Measurements from ENCODE around the gene FNDC7. TPM values are rescaled to one million over a fixed set of nuclear protein-coding genes. Genes with fewer than 3 reads are reported as not detected.

FNDC7 gene
- total RNA-seq, 1 experiment from 2014 or later = 0.05 TPM

- Histone ChIP-seq H3K36me3 (ENCODE audit: control insufficient read depth, insufficient read depth, low read length) (peaks cover 2% of the 10 kb centered on the region; the same call in 1 of the 2 replicates), H3K4me3 (ENCODE audit: low read depth in 2 of 2, low read length in 2 of 2) (no peak overlapping the region), H3K27me3 (ENCODE audit: control insufficient read depth, insufficient read depth, low read length) (no peaks in the 10 kb centered on the region), H3K27ac (ENCODE audit: low read length) (no peak overlapping the region), H3K4me1 (ENCODE audit: control insufficient read depth, insufficient read depth, low read length) (no peaks in the 10 kb centered on the region), H3K9me3 (ENCODE audit: control insufficient read depth, insufficient read depth, low read depth, low read length) (no peaks in the 10 kb centered on the region)
- ChIA-PET CTCF (no interaction called here), POLR2A (no interaction called here)
- TF ChIP-seq POLR2AphosphoS5 (IDR thresholded peaks at IDR 0.05; ENCODE audit: low read depth, low read length) (no peak), TCF7L2 (IDR thresholded peaks at IDR 0.05; ENCODE audit: low read depth, low read length) (no peak), SIN3A (IDR thresholded peaks at IDR 0.05; ENCODE audit: borderline replicate concordance, insufficient read depth, low read depth, low read length) (no peak), CTCF (IDR thresholded peaks at IDR 0.05) (no peak), REST (IDR thresholded peaks at IDR 0.05; ENCODE audit: insufficient read depth in 1 of 2, low read depth in 2 of 2, low read length in 1 of 2) (no peak)
- BruUV-seq (replicated peaks) = no TSS peak
- DNase-seq (ENCODE audit: low read depth, low spot score) (no peak), ATAC-seq (no peak)
- intact Hi-C loops (cut with micrococcal nuclease; ENCODE audit: unreplicated experiment) = no loop called here
- in situ Hi-C loops (cut with HindIII; ENCODE audit: low pct_unique_long_range_greater_than_20kb, low sequenced_read_pairs) = no loop called here
Measured at GRCh38 chr1:108706643-108707042, 6.1 kb upstream of the FNDC7 start.

GRCh38 chr1:108708691-108709660 is 3.7 kb upstream of the FNDC7 start:
- BruUV-seq (replicated peaks) = no TSS peak
- Histone ChIP-seq H3K4me3 (ENCODE audit: low read depth in 2 of 2, low read length in 2 of 2) (no peak overlapping the region), H3K27ac (ENCODE audit: low read length) (no peak overlapping the region), H3K9me3 (ENCODE audit: control insufficient read depth, insufficient read depth, low read depth, low read length) (no peaks in the 10 kb centered on the region), H3K36me3 (ENCODE audit: control insufficient read depth, insufficient read depth, low read length) (no peaks in the 10 kb centered on the region), H3K4me1 (ENCODE audit: control insufficient read depth, insufficient read depth, low read length) (no peaks in the 10 kb centered on the region), H3K27me3 (ENCODE audit: control insufficient read depth, insufficient read depth, low read length) (no peaks in the 10 kb centered on the region)
- CTCF ChIA-PET = interaction anchor here (0.6 kb wide), 1 partner anchor 236 kb away, joined by 5 read pairs; no protein-coding TSS in a partner anchor
- DNase-seq (ENCODE audit: low read depth, low spot score) = no peak
- POLR2A ChIA-PET = no interaction called here
- 0 out of 2 replicates have a peak, but pooled peaks have one; percentile 31 for ATAC-seq
- in situ Hi-C loops (cut with HindIII; ENCODE audit: low pct_unique_long_range_greater_than_20kb, low sequenced_read_pairs) = no loop called here
- TF ChIP-seq POLR2AphosphoS5 (IDR thresholded peaks at IDR 0.05; ENCODE audit: low read depth, low read length) = no peak
- TF ChIP-seq CTCF (IDR thresholded peaks at IDR 0.05) = peak; percentile 13; the same call in 1 of the 2 replicates
- intact Hi-C loops (cut with micrococcal nuclease; ENCODE audit: unreplicated experiment) = no loop called here
